RWPE2 (cell line): ENCODE measurements around the gene SSX2IP.
A peak's percentile ranks its signal among the peaks of the same experiment; 100 is the strongest.

Experiments used
- ATAC-seq: fragments of 200-7000 bp; cut with Tn5 transposase; 3 replicates; pipeline ENCODE4 v1.9.1; 2021; ENCODE audit warnings: low read depth
- DNase-seq: peaks from one replicate; pipeline ENCODE4 v3.0.0-alpha.2; 2020; ENCODE audit warnings: low spot score
- H3K27ac ChIP-seq: fragments of 450-650 bp; 2 replicates; pipeline ENCODE4 v1.5.1; 2017; ENCODE audit warnings: mild to moderate bottlenecking; ENCODE audit not compliant: poor library complexity, severe bottlenecking
- H3K27me3 ChIP-seq: fragments of 250-450 bp; sonication (Bioruptor Pico); 2 replicates; pipeline ENCODE4 v1.5.1; 2021; ENCODE audit warnings: mild to moderate bottlenecking, moderate library complexity; ENCODE audit not compliant: insufficient read depth, poor library complexity, severe bottlenecking
- H3K36me3 ChIP-seq: fragments of 250-450 bp; sonication (Bioruptor Pico); 2 replicates; pipeline ENCODE4 v1.5.1; 2020; ENCODE audit warnings: low read depth, mild to moderate bottlenecking, moderate library complexity
- H3K4me1 ChIP-seq: fragments of 250-450 bp; sonication (Bioruptor Pico); 2 replicates; pipeline ENCODE4 v1.5.1; 2021; ENCODE audit warnings: mild to moderate bottlenecking, moderate library complexity; ENCODE audit not compliant: insufficient read depth, poor library complexity, severe bottlenecking
- H3K4me3 ChIP-seq: fragments of 250-450 bp; sonication (Bioruptor Pico); 2 replicates; pipeline ENCODE4 v1.5.1; 2021; ENCODE audit warnings: mild to moderate bottlenecking, moderate library complexity; ENCODE audit not compliant: severe bottlenecking
- H3K9me3 ChIP-seq: fragments of 250-450 bp; sonication (Bioruptor Pico); 2 replicates; pipeline ENCODE4 v1.5.1; 2021; ENCODE audit warnings: mild to moderate bottlenecking, moderate library complexity; ENCODE audit not compliant: severe bottlenecking
- TF ChIP-seq, protein P1 (sequence below): fragments of 450-650 bp; IDR thresholded peaks from one replicate; pipeline ENCODE4 v1.5.1; 2017; ENCODE audit warnings: mild to moderate bottlenecking, moderate library complexity; ENCODE audit not compliant: poor library complexity, severe bottlenecking

SSX2IP gene

GRCh38 chr1:84693005-84693404, 2.7 kb upstream of the SSX2IP start:
- Histone ChIP-seq H3K4me1 (peaks cover 13% of the 10 kb centered on the region), H3K4me3 (no peak overlapping the region), H3K9me3 (no peaks in the 10 kb centered on the region), H3K27me3 (no peaks in the 10 kb centered on the region), H3K27ac (no peak overlapping the region), H3K36me3 (no peaks in the 10 kb centered on the region)
- TF ChIP-seq, protein P1, sequence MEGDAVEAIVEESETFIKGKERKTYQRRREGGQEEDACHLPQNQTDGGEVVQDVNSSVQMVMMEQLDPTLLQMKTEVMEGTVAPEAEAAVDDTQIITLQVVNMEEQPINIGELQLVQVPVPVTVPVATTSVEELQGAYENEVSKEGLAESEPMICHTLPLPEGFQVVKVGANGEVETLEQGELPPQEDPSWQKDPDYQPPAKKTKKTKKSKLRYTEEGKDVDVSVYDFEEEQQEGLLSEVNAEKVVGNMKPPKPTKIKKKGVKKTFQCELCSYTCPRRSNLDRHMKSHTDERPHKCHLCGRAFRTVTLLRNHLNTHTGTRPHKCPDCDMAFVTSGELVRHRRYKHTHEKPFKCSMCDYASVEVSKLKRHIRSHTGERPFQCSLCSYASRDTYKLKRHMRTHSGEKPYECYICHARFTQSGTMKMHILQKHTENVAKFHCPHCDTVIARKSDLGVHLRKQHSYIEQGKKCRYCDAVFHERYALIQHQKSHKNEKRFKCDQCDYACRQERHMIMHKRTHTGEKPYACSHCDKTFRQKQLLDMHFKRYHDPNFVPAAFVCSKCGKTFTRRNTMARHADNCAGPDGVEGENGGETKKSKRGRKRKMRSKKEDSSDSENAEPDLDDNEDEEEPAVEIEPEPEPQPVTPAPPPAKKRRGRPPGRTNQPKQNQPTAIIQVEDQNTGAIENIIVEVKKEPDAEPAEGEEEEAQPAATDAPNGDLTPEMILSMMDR, result no peak
- ATAC-seq (no peak), DNase-seq (no peak)

DNA sequence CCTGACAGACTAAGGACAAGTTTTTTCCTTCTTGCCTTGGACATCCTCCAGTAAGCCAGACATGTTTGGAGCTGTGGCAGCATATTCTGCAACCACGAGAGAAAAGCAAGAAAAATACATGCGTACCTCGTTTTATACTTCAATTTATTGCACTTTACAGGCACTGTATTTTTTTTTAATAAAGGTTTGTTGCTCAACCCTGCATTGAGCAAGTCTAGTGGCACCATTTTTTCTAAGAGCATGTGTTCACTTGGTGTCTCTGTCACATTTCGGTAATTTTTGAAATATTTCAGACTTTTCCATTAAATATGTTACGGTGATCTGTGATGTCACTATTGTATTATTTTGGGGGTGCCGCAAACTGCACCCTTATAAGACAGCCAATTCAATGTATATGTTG, 2.1 kb upstream of the SSX2IP start:
- DNase-seq (no peak), ATAC-seq (no peak)
- H3K9me3 ChIP-seq, result no peaks in the 10 kb centered on the region
- H3K4me1 ChIP-seq, result peaks cover 13% of the 10 kb centered on the region
- TF ChIP-seq, protein P1, result no peak
- no peak overlapping the region for H3K4me3 ChIP-seq
- H3K27ac ChIP-seq, result no peak overlapping the region
- H3K36me3 ChIP-seq, result no peaks in the 10 kb centered on the region
- H3K27me3 ChIP-seq, result no peaks in the 10 kb centered on the region

DNA sequence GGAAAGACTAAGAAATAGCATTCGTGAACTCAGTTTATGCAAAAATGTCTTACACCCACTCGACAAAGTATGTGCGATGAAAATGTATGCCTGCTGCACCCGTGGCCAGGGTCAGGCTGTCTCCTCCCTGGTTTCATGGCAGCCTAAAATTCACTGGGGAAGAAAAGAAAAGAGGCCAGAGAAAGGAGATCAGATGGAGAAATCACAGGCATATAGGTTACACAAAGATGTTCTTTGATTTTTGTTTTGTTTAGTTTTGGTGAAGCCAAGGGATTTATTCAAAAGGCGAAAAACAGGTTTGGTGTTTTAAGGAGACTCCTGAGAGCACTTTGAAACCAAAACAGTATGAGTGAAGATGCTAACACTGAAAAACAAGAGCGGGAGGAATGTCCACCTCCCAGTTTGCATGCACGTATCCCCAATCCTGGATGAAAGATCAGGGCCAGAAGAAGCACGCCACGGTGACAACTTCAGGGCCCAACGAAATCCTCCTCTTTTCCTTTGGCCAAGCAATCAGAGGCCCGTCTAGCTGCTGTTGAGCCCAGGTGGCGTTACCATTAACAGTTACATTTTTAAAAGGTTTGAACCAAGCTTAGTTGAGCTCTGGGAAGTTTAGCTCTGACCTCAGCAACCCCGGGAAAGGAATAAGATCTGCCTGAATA, 992 bp upstream of the SSX2IP start:
- TF ChIP-seq, protein P1, result no peak
- Histone ChIP-seq H3K27me3 (no peaks in the 10 kb centered on the region), H3K27ac (peak overlapping the region; percentile 56), H3K9me3 (no peaks in the 10 kb centered on the region), H3K4me3 (peak overlapping the region; percentile 94), H3K4me1 (peaks cover 13% of the 10 kb centered on the region), H3K36me3 (no peaks in the 10 kb centered on the region)
- no peak for DNase-seq
- ATAC-seq, result no peak

- TF ChIP-seq, protein P1, result peak; percentile 37
- H3K27me3 ChIP-seq, result no peaks in the 10 kb centered on the region
- H3K27ac ChIP-seq, result peak overlapping the region; percentile 56
- ATAC-seq, result peak; percentile 61
- no peaks in the 10 kb centered on the region for H3K36me3 ChIP-seq
- no peaks in the 10 kb centered on the region for H3K9me3 ChIP-seq
- peaks cover 13% of the 10 kb centered on the region for H3K4me1 ChIP-seq
- DNase-seq, result no peak
- peak overlapping the region; percentile 94 for H3K4me3 ChIP-seq
Observed at GRCh38 chr1:84689514-84690396, 506 bp downstream of the SSX2IP start.
